ENCODE data around the gene EFCAB10. TPM values are rescaled to one million over a fixed set of nuclear protein-coding genes. Genes with fewer than 3 reads are reported as not detected.
A peak's percentile ranks its signal among the peaks of the same experiment; 100 is the strongest.

EFCAB10 gene
- total RNA-seq, 4 donors from 2014 or later: not detected

DNA sequence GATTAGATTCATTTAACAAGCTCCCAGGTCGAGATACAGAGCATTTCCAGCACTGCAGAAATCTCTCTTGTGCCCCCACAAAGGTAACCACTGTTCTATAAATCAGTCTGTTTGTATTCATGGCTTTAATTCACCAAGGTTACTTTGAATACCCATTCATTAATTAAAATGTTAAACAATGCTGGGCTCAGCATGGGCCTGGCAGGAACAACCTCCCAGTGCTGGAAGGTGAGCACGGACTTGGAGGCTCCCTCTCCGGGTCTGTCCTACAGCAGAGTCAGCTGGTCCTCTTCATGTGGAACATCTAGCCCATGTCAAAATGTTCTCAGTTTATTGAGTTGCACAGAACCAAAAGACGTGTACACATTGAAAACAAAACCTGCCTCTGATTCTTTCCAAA lies 15.6 kb upstream of the EFCAB10 start:
- TF ChIP-seq EP300 (IDR thresholded peaks at IDR 0.05) (no peak), POLR2A (IDR thresholded peaks at IDR 0.05) (no peak)
- TF ChIP-seq, protein P1, sequence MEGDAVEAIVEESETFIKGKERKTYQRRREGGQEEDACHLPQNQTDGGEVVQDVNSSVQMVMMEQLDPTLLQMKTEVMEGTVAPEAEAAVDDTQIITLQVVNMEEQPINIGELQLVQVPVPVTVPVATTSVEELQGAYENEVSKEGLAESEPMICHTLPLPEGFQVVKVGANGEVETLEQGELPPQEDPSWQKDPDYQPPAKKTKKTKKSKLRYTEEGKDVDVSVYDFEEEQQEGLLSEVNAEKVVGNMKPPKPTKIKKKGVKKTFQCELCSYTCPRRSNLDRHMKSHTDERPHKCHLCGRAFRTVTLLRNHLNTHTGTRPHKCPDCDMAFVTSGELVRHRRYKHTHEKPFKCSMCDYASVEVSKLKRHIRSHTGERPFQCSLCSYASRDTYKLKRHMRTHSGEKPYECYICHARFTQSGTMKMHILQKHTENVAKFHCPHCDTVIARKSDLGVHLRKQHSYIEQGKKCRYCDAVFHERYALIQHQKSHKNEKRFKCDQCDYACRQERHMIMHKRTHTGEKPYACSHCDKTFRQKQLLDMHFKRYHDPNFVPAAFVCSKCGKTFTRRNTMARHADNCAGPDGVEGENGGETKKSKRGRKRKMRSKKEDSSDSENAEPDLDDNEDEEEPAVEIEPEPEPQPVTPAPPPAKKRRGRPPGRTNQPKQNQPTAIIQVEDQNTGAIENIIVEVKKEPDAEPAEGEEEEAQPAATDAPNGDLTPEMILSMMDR (IDR thresholded peaks at IDR 0.05): no peak
- no peak for DNase-seq (ENCODE audit: low spot score in 2 of 2)
- Histone ChIP-seq H3K36me3 (no peaks in the 10 kb centered on the region), H3K9me3 (no peaks in the 10 kb centered on the region), H3K4me3 (no peak overlapping the region), H3K27me3 (no peaks in the 10 kb centered on the region), H3K4me1 (no peaks in the 10 kb centered on the region), H3K27ac (no peak overlapping the region)
- 63 to 65% methylated on average over 4 of the region's 4 CpGs for WGBS, 2 donors

DNA sequence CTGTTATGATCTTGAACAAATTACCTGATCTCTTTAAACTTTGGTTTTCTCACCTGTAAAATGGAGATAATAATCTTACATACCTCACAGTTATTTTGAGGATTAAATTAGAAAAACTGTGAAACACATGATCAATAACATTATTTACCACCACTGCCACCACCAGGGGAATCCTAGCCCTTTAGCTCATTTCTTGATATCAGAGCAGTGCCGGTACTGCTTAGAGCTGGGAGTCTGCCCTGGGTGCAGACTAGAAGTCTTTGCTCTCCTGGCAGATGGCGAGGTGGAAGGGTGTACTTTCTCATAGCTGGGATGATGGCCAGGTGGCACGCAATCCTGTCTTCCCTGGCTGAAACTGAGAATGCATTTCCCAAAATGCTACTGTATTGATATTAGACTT lies 12.7 kb upstream of the EFCAB10 start:
- no peak for DNase-seq (ENCODE audit: low spot score in 2 of 2)
- H3K36me3 ChIP-seq: no peaks in the 10 kb centered on the region
- H3K4me1 ChIP-seq: peaks cover 0 to 4% (median 0%) of the 10 kb centered on the region in 4 donors
- no peak for TF ChIP-seq POLR2A (IDR thresholded peaks at IDR 0.05)
- no peak for TF ChIP-seq EP300 (IDR thresholded peaks at IDR 0.05)
- TF ChIP-seq, protein P1 (IDR thresholded peaks at IDR 0.05): no peak
- 69 to 70% methylated on average over 3 of the region's 3 CpGs for WGBS, 2 donors
- no peak overlapping the region for H3K27ac ChIP-seq
- H3K27me3 ChIP-seq: no peaks in the 10 kb centered on the region
- no peaks in the 10 kb centered on the region for H3K9me3 ChIP-seq
- no peak overlapping the region for H3K4me3 ChIP-seq

DNA sequence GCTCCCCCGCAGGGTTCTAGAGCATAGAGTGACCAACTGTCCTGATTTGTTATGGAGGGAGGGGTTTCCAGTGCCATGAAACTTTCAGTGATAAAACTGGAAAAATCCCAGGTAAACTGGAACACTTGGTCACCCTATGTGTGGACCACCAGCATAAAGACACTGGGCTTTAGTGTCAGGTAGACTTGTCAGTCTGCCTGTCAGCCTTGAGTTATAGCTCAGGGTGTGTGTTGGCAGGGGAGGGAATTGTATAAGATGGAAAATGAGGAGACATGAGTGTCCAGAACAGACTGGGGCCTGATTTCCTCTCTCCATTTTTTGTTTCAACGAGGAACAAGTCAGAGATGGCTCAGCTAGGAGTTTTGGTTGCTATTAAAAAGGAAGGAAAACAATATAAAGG lies 10.2 kb upstream of the EFCAB10 start:
- 61 to 74% methylated on average over 2 of the region's 2 CpGs for WGBS, 2 donors
- Histone ChIP-seq H3K4me1 (peaks cover 0 to 4% (median 0%) of the 10 kb centered on the region in 4 donors), H3K27ac (no peak overlapping the region), H3K9me3 (no peaks in the 10 kb centered on the region), H3K4me3 (no peak overlapping the region), H3K27me3 (no peaks in the 10 kb centered on the region), H3K36me3 (no peaks in the 10 kb centered on the region)
- no peak for DNase-seq (ENCODE audit: low spot score in 2 of 2)
- TF ChIP-seq POLR2A (IDR thresholded peaks at IDR 0.05) (no peak), EP300 (IDR thresholded peaks at IDR 0.05) (no peak)
- TF ChIP-seq, protein P1 (IDR thresholded peaks at IDR 0.05): no peak

DNA sequence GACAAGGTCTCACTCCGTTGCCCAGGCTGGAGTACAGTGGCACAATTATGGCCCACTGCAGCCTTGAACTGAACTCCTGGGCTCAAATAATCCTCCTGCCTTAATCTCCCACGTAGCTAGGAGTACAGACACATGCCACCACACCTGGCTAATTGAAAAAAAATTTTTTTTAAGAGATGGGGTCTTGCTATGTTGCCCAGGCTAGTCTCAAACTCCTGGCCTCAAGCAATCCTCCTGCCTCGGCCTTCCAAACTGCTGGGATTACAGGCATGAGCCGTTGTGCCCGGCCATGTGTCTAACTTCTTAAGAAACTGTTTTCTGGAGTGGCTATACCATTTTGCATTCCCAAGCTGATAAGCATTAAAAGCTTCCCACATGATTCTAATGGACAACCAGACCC lies 9.5 kb upstream of the EFCAB10 start:
- WGBS, 2 donors: 91 to 92% methylated on average over 5 of the region's 5 CpGs
- Histone ChIP-seq H3K27me3 (no peaks in the 10 kb centered on the region), H3K9me3 (no peaks in the 10 kb centered on the region), H3K36me3 (no peaks in the 10 kb centered on the region), H3K4me1 (peaks cover 0 to 4% (median 0%) of the 10 kb centered on the region in 4 donors), H3K27ac (no peak overlapping the region), H3K4me3 (no peak overlapping the region)
- no peak for TF ChIP-seq POLR2A (IDR thresholded peaks at IDR 0.05)
- TF ChIP-seq, protein P1 (IDR thresholded peaks at IDR 0.05): no peak
- no peak for TF ChIP-seq EP300 (IDR thresholded peaks at IDR 0.05)
- DNase-seq (ENCODE audit: low spot score in 2 of 2): no peak

DNA sequence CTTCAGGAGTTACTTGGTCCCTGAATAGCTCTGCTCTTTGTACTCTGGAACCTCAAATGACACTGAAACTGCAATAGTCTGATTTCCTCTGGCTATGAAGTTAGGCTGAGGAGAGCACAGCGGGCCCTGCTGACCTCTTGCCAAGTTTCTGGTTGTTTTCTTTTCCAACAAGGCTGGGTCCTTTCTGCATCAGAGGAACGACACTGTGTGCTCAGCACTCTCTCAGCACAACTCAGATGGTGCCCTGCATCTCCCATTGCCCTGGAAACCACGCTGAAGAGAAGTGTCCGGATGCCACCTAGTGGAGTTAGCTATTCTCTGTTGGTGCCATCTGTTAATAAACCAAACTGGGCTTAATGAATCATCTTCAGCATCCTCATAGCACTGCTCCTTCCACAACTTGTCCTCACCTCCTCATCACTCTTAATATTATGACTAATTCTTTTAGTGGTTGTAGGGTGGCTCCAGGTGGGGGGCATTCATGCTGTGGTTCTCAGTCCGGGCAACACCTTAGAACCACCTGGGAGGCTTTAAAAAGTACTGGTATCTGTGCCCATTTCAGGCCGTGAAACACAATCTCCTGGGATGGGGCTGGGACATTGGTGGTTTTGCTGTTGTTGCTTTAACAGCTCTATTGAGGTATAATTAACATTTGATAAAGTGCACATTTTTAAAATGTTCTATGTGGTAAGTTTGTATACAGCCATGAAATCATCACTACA lies 8.2 kb upstream of the EFCAB10 start:
- peaks cover 0 to 4% (median 0%) of the 10 kb centered on the region in 4 donors for H3K4me1 ChIP-seq
- H3K27me3 ChIP-seq: no peaks in the 10 kb centered on the region
- no peak overlapping the region for H3K27ac ChIP-seq
- H3K36me3 ChIP-seq: no peaks in the 10 kb centered on the region
- H3K4me3 ChIP-seq: no peak overlapping the region
- H3K9me3 ChIP-seq: no peaks in the 10 kb centered on the region
- TF ChIP-seq POLR2A (IDR thresholded peaks at IDR 0.05): no peak
- TF ChIP-seq EP300 (IDR thresholded peaks at IDR 0.05): no peak
- TF ChIP-seq, protein P1 (IDR thresholded peaks at IDR 0.05): peak; percentile 30 to 52 (median 37)
- 27 to 29% methylated on average over 6 of the region's 6 CpGs for WGBS, 2 donors
- peak in 1 of 2 donors; percentile 40 for DNase-seq (ENCODE audit: low spot score in 2 of 2)
